ENCODE measurements around the gene TRPM1.

TRPM1 gene

DNA sequence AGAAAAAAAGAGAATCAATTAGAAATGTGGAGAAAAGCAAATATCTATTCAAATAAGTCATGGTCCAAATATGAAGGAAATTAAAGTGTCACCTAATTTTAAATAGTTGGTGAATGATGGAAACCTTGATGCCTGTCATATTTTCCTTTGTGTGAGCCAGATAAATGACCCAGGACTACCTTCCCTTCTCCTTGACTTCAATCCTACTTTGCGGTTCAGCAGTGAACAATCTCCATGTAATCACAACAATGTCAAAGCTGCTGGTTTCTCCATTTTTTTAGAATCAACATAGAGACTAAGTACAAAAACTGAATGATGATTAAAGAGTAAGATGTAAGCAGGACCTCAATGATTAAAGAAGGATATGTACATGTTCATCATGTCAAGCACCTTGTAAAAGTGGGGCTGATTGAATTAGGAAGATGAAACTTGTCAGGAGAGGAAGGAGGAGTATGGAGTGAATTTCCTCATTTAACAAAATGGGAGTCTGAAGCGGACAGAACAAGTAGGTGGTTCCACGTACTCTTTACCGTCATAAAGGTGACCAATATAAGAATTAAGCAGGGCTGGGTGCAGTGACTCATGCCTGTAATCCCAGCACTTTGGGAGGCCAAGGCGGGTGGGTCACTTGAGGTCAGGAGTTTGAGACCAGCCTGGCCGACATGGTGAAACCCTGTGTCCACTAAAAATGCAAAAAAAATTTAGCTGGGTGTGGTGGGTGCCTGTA lies 43.1 kb downstream of the TRPM1 start:
- H2BK12ac ChIP-seq (ENCODE audit: low read length), result no peak overlapping the region
- H3K36me3 ChIP-seq (ENCODE audit: control insufficient read depth in 1 of 2, insufficient read depth in 2 of 2, low read length in 2 of 2), result no peaks in the 10 kb centered on the region
- peaks cover 2% of the 10 kb centered on the region for H3K9me3 ChIP-seq (ENCODE audit: insufficient read depth, low read depth, low read length)
- H3K79me2 ChIP-seq (ENCODE audit: control insufficient read depth, insufficient read depth, low read length, poor library complexity), result no peaks in the 10 kb centered on the region
- WGBS (ENCODE audit: extremely low coverage, insufficient coverage, insufficient read length), result no CpG with 5 or more reads among the region's 6 CpGs
- H3K27me3 ChIP-seq (ENCODE audit: insufficient read depth, low read length), result no peaks in the 10 kb centered on the region
- H3K14ac ChIP-seq (ENCODE audit: low read length), result no peak overlapping the region
- no peak overlapping the region for H2AK5ac ChIP-seq (ENCODE audit: low read length)
- no peak overlapping the region for H3K4ac ChIP-seq (ENCODE audit: low read depth, low read length)
- no peak overlapping the region for H4K12ac ChIP-seq (ENCODE audit: low read depth, low read length)
- no peaks in the 10 kb centered on the region for H3K79me1 ChIP-seq (ENCODE audit: low read length)
- no peak overlapping the region for H3K18ac ChIP-seq (ENCODE audit: low read length)
- H3K4me3 ChIP-seq (ENCODE audit: low read depth, low read length), result no peak overlapping the region
- H2BK120ac ChIP-seq (ENCODE audit: insufficient read depth, low read length, poor library complexity), result no peak overlapping the region
- no peak overlapping the region for H3K4me2 ChIP-seq (ENCODE audit: low read length)
- H2BK5ac ChIP-seq (ENCODE audit: low read depth, low read length, poor library complexity), result no peak overlapping the region
- H3K27ac ChIP-seq (ENCODE audit: low read depth, low read length), result no peak overlapping the region
- no peak overlapping the region for H3K9ac ChIP-seq (ENCODE audit: low read length)
- no peak overlapping the region for H4K8ac ChIP-seq (ENCODE audit: low read depth, low read length)
- H3K4me1 ChIP-seq (ENCODE audit: control insufficient read depth in 1 of 2, insufficient read depth in 2 of 2, low read length in 2 of 2), result no peaks in the 10 kb centered on the region
- no peak overlapping the region for H2AFZ ChIP-seq (ENCODE audit: insufficient read depth, low read length, poor library complexity)
- DNase-seq, result peak; percentile 61 to 81
- no peak overlapping the region for H4K91ac ChIP-seq (ENCODE audit: low read depth, low read length)
- H3K23ac ChIP-seq (ENCODE audit: low read length), result no peak overlapping the region

DNA sequence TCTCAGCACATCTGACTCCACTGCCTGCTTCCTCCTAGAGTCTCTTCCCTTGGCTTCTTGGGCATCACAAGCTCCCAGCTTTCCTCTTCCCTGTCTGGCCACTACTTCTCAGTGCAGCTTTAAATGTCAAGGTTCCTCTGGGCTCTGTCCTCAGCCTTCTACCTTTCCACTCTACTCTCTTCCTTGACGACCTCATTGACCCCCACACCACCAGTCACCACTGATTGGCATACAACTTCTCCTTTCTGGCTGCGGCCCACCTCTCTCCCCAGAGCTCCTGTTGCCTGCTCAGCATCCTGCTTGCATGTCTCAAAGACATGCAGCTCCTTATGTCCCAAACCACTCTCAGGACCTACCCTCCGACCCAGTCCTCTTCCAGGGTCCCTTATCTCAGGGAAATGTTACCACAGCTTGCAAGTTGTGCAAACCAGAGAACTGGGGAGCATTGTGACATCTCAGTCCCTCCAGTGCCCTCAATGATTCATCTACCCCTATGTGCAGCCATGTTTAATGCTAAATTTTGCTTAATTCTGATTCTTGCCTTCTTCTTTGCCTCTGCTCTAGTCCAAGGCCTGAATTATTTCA lies 49.9 kb downstream of the TRPM1 start:
- Histone ChIP-seq H3K9me3 (ENCODE audit: insufficient read depth, low read depth, low read length) (peaks cover 1% of the 10 kb centered on the region), H3K4me1 (ENCODE audit: control insufficient read depth in 1 of 2, insufficient read depth in 2 of 2, low read length in 2 of 2) (no peaks in the 10 kb centered on the region), H3K27ac (ENCODE audit: low read depth, low read length) (no peak overlapping the region), H4K8ac (ENCODE audit: low read depth, low read length) (no peak overlapping the region), H3K4me2 (ENCODE audit: low read length) (no peak overlapping the region), H2AK5ac (ENCODE audit: low read length) (no peak overlapping the region), H2BK12ac (ENCODE audit: low read length) (no peak overlapping the region), H3K36me3 (ENCODE audit: control insufficient read depth in 1 of 2, insufficient read depth in 2 of 2, low read length in 2 of 2) (no peaks in the 10 kb centered on the region), H2BK5ac (ENCODE audit: low read depth, low read length, poor library complexity) (no peak overlapping the region), H2BK120ac (ENCODE audit: insufficient read depth, low read length, poor library complexity) (no peak overlapping the region), H3K9ac (ENCODE audit: low read length) (no peak overlapping the region), H3K4me3 (ENCODE audit: low read depth, low read length) (no peak overlapping the region), H3K14ac (ENCODE audit: low read length) (no peak overlapping the region), H3K27me3 (ENCODE audit: insufficient read depth, low read length) (no peaks in the 10 kb centered on the region), H3K79me1 (ENCODE audit: low read length) (no peaks in the 10 kb centered on the region), H3K4ac (ENCODE audit: low read depth, low read length) (no peak overlapping the region), H2AFZ (ENCODE audit: insufficient read depth, low read length, poor library complexity) (no peak overlapping the region), H3K18ac (ENCODE audit: low read length) (no peak overlapping the region), H3K23ac (ENCODE audit: low read length) (no peak overlapping the region), H3K79me2 (ENCODE audit: control insufficient read depth, insufficient read depth, low read length, poor library complexity) (no peaks in the 10 kb centered on the region), H4K12ac (ENCODE audit: low read depth, low read length) (no peak overlapping the region), H4K91ac (ENCODE audit: low read depth, low read length) (no peak overlapping the region)
- WGBS (ENCODE audit: extremely low coverage, insufficient coverage, insufficient read length), result no CpG with 5 or more reads among the region's 3 CpGs
- DNase-seq, result no peak

GRCh38 chr15:31050953-31051352 lies 50.6 kb downstream of the TRPM1 start:
- Histone ChIP-seq H2BK120ac (ENCODE audit: insufficient read depth, low read length, poor library complexity) (no peak overlapping the region), H4K91ac (ENCODE audit: low read depth, low read length) (no peak overlapping the region), H3K79me2 (ENCODE audit: control insufficient read depth, insufficient read depth, low read length, poor library complexity) (no peaks in the 10 kb centered on the region), H4K12ac (ENCODE audit: low read depth, low read length) (no peak overlapping the region), H2AFZ (ENCODE audit: insufficient read depth, low read length, poor library complexity) (no peak overlapping the region), H2BK12ac (ENCODE audit: low read length) (no peak overlapping the region), H3K9me3 (ENCODE audit: insufficient read depth, low read depth, low read length) (peaks cover 1% of the 10 kb centered on the region), H2BK5ac (ENCODE audit: low read depth, low read length, poor library complexity) (no peak overlapping the region), H3K79me1 (ENCODE audit: low read length) (no peaks in the 10 kb centered on the region), H3K14ac (ENCODE audit: low read length) (no peak overlapping the region), H3K18ac (ENCODE audit: low read length) (no peak overlapping the region), H3K4me3 (ENCODE audit: low read depth, low read length) (no peak overlapping the region), H3K27ac (ENCODE audit: low read depth, low read length) (no peak overlapping the region), H3K27me3 (ENCODE audit: insufficient read depth, low read length) (no peaks in the 10 kb centered on the region), H3K23ac (ENCODE audit: low read length) (no peak overlapping the region), H3K4ac (ENCODE audit: low read depth, low read length) (no peak overlapping the region), H3K9ac (ENCODE audit: low read length) (no peak overlapping the region), H3K4me1 (ENCODE audit: control insufficient read depth in 1 of 2, insufficient read depth in 2 of 2, low read length in 2 of 2) (no peaks in the 10 kb centered on the region), H3K4me2 (ENCODE audit: low read length) (no peak overlapping the region), H3K36me3 (ENCODE audit: control insufficient read depth in 1 of 2, insufficient read depth in 2 of 2, low read length in 2 of 2) (no peaks in the 10 kb centered on the region), H4K8ac (ENCODE audit: low read depth, low read length) (no peak overlapping the region), H2AK5ac (ENCODE audit: low read length) (no peak overlapping the region)
- no peak for DNase-seq
- no CpG with 5 or more reads among the region's 10 CpGs for WGBS (ENCODE audit: extremely low coverage, insufficient coverage, insufficient read length)

DNA sequence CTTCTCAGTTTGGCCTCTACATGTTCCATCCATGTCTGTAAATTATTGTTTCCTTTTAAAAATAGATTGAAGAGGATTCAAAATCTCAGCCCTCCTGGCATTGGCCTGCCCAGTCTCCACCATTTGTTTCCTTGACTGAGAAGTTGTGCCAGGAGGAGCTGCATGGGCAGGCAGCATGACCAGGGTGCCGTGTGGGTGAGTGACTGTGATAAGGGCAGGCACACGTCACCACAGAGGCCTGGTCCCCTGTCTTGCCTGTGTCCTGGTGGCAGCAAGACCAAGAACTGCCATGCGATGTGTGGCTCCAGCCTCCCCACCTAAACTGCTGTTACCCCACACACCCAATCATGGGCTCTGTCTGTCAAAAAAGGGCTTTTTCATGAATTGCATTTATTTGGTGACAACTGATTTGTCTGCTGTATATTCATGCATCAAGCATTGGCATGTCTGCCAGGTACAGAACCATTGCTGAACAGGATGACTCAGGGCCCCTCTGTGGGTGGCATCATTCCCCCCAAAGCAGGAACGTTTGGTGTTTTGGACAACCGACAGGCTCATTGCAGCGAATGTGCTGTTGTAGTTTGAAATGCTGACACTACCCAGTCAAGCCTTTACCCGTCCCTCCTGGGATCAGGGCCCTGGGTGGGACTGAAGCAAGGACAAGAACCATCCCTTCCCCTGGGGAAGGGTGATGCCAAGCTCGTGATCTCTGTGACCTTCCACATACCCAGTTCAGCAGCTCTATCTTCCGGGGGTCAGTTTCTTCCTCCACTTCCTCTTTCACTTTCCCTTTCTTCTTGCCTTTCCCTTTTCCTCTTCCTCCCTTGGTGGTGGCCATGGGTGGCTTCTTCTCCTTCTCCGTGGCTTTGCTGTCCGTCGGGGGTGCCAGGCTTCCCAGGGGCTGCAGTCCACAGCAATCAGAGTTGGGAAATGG lies 51.6 kb downstream of the TRPM1 start:
- Histone ChIP-seq H4K91ac (ENCODE audit: low read depth, low read length) (no peak overlapping the region), H3K9ac (ENCODE audit: low read length) (no peak overlapping the region), H3K14ac (ENCODE audit: low read length) (no peak overlapping the region), H3K4me2 (ENCODE audit: low read length) (no peak overlapping the region), H3K4ac (ENCODE audit: low read depth, low read length) (no peak overlapping the region), H3K23ac (ENCODE audit: low read length) (no peak overlapping the region), H3K4me1 (ENCODE audit: control insufficient read depth in 1 of 2, insufficient read depth in 2 of 2, low read length in 2 of 2) (no peaks in the 10 kb centered on the region), H3K9me3 (ENCODE audit: insufficient read depth, low read depth, low read length) (peaks cover 1% of the 10 kb centered on the region), H4K12ac (ENCODE audit: low read depth, low read length) (no peak overlapping the region), H2AK5ac (ENCODE audit: low read length) (no peak overlapping the region), H3K27ac (ENCODE audit: low read depth, low read length) (no peak overlapping the region), H3K36me3 (ENCODE audit: control insufficient read depth in 1 of 2, insufficient read depth in 2 of 2, low read length in 2 of 2) (no peaks in the 10 kb centered on the region), H2BK120ac (ENCODE audit: insufficient read depth, low read length, poor library complexity) (no peak overlapping the region), H2BK12ac (ENCODE audit: low read length) (no peak overlapping the region), H4K8ac (ENCODE audit: low read depth, low read length) (no peak overlapping the region), H3K79me2 (ENCODE audit: control insufficient read depth, insufficient read depth, low read length, poor library complexity) (no peaks in the 10 kb centered on the region), H2BK5ac (ENCODE audit: low read depth, low read length, poor library complexity) (no peak overlapping the region), H3K79me1 (ENCODE audit: low read length) (no peaks in the 10 kb centered on the region), H3K4me3 (ENCODE audit: low read depth, low read length) (no peak overlapping the region), H3K27me3 (ENCODE audit: insufficient read depth, low read length) (no peaks in the 10 kb centered on the region), H3K18ac (ENCODE audit: low read length) (no peak overlapping the region), H2AFZ (ENCODE audit: insufficient read depth, low read length, poor library complexity) (no peak overlapping the region)
- no CpG with 5 or more reads among the region's 12 CpGs for WGBS (ENCODE audit: extremely low coverage, insufficient coverage, insufficient read length)
- no peak for DNase-seq
